ENCODE measurements around the gene PLXNA2. TPM values are rescaled to one million over a fixed set of nuclear protein-coding genes. Genes with fewer than 3 reads are reported as not detected.

The PLXNA2 gene
- total RNA-seq, 1 donor from 2014 or later: 17.7 TPM

DNA sequence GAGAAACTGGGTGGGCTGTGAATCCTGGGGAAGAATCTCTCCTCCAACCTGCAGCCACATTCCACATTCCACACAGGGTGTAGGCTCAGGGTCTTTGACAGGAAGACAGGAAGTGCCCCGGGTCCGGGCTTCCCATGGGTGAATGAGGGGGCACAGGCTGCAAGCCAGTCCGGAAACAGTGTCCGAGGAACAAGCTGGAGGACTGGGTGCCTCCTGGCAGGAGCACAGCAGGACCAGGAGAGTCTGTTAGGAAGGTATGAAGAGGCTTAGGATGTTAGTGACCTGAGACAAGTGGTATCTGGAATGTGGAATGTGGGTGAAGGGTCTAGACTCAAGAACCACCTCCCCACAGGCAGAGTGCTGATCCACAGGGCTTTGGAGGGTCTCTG lies 212.3 kb downstream of the PLXNA2 start:
- Histone ChIP-seq H3K79me2 (ENCODE audit: insufficient read depth, low read length) (no peaks in the 10 kb centered on the region), H3K27ac (ENCODE audit: low read depth, low read length) (no peak overlapping the region), H3K36me3 (ENCODE audit: insufficient read depth, low read length) (peaks cover 3% of the 10 kb centered on the region), H3K9ac (ENCODE audit: low read length) (no peak overlapping the region), H3K4me3 (ENCODE audit: insufficient read depth, low read depth, low read length) (no peak overlapping the region), H3K4me1 (ENCODE audit: insufficient read depth, low read length) (peaks cover 15% of the 10 kb centered on the region), H2AFZ (ENCODE audit: low read depth, low read length) (no peak overlapping the region), H3K4me2 (ENCODE audit: low read length) (no peak overlapping the region), H3K27me3 (ENCODE audit: insufficient read depth, low read length) (no peaks in the 10 kb centered on the region), H3K9me3 (ENCODE audit: insufficient read depth, low read depth, low read length) (no peaks in the 10 kb centered on the region), H4K20me1 (ENCODE audit: insufficient read depth, low read length) (no peaks in the 10 kb centered on the region)
- TF ChIP-seq, protein P1, sequence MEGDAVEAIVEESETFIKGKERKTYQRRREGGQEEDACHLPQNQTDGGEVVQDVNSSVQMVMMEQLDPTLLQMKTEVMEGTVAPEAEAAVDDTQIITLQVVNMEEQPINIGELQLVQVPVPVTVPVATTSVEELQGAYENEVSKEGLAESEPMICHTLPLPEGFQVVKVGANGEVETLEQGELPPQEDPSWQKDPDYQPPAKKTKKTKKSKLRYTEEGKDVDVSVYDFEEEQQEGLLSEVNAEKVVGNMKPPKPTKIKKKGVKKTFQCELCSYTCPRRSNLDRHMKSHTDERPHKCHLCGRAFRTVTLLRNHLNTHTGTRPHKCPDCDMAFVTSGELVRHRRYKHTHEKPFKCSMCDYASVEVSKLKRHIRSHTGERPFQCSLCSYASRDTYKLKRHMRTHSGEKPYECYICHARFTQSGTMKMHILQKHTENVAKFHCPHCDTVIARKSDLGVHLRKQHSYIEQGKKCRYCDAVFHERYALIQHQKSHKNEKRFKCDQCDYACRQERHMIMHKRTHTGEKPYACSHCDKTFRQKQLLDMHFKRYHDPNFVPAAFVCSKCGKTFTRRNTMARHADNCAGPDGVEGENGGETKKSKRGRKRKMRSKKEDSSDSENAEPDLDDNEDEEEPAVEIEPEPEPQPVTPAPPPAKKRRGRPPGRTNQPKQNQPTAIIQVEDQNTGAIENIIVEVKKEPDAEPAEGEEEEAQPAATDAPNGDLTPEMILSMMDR (IDR thresholded peaks at IDR 0.05; ENCODE audit: insufficient read depth, low read depth, low read length): no peak
- no peak for TF ChIP-seq EZH2 (IDR thresholded peaks at IDR 0.05; ENCODE audit: insufficient read depth, low read length)
- DNase-seq (ENCODE audit: low read depth) (no peak), FAIRE-seq (no peak)
- Mint-ChIP-seq H3K4me1 (ENCODE audit: low read depth, unreplicated experiment) (peaks cover 13% of the 10 kb centered on the region), H3K27me3 (ENCODE audit: low read depth, unreplicated experiment) (peaks cover 5% of the 10 kb centered on the region), H3K9me3 (ENCODE audit: unreplicated experiment) (no peaks in the 10 kb centered on the region), H3K36me3 (ENCODE audit: low read depth, unreplicated experiment) (peaks cover 22% of the 10 kb centered on the region), H3K4me3 (ENCODE audit: unreplicated experiment) (no peak overlapping the region), H3K27ac (ENCODE audit: unreplicated experiment) (no peak overlapping the region)

DNA sequence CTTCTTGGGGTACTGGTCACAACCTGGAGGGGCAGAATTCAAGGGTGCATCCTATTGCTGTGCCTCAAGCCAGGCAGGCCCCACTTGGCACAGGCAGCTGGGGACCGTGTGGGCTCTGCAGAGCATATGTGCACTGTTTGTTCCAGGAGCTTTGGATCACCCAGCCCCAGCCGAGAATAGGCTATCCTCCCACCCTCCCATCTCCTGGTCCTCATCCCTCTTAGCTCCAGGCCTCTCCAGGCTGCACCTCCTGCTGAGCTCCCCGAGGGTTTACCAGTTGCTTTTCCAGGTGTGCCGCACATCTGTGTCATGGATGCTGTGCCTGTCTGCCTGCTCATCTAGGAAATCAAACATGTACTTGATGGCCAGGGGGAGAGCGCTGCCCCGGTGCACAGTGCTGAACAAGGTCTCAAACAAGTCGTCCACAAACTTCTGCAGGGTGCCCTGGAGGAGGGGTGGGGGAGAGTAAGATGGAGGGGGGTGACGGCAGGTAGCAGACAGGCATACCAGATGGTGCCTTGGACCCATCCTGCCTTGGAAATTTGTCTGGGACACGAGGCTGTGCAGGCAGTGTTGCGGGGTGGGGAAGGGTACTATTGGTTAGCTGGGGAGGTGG lies 212.8 kb downstream of the PLXNA2 start:
- peaks cover 15% of the 10 kb centered on the region for H3K4me1 ChIP-seq (ENCODE audit: insufficient read depth, low read length)
- H3K4me3 ChIP-seq (ENCODE audit: insufficient read depth, low read depth, low read length): no peak overlapping the region
- no peak overlapping the region for H3K4me2 ChIP-seq (ENCODE audit: low read length)
- H3K27me3 ChIP-seq (ENCODE audit: insufficient read depth, low read length): no peaks in the 10 kb centered on the region
- no peak for TF ChIP-seq EZH2 (IDR thresholded peaks at IDR 0.05; ENCODE audit: insufficient read depth, low read length)
- TF ChIP-seq, protein P1 (IDR thresholded peaks at IDR 0.05; ENCODE audit: insufficient read depth, low read depth, low read length): no peak
- DNase-seq (ENCODE audit: low read depth): no peak
- no peak for FAIRE-seq
- H4K20me1 ChIP-seq (ENCODE audit: insufficient read depth, low read length): no peaks in the 10 kb centered on the region
- H3K27ac ChIP-seq (ENCODE audit: low read depth, low read length): no peak overlapping the region
- no peak overlapping the region for H3K9ac ChIP-seq (ENCODE audit: low read length)
- Mint-ChIP-seq H3K27me3 (ENCODE audit: low read depth, unreplicated experiment) (peaks cover 5% of the 10 kb centered on the region), H3K27ac (ENCODE audit: unreplicated experiment) (no peak overlapping the region), H3K4me1 (ENCODE audit: low read depth, unreplicated experiment) (peaks cover 13% of the 10 kb centered on the region), H3K36me3 (ENCODE audit: low read depth, unreplicated experiment) (peaks cover 22% of the 10 kb centered on the region), H3K9me3 (ENCODE audit: unreplicated experiment) (no peaks in the 10 kb centered on the region), H3K4me3 (ENCODE audit: unreplicated experiment) (no peak overlapping the region)
- no peak overlapping the region for H2AFZ ChIP-seq (ENCODE audit: low read depth, low read length)
- no peaks in the 10 kb centered on the region for H3K9me3 ChIP-seq (ENCODE audit: insufficient read depth, low read depth, low read length)
- no peaks in the 10 kb centered on the region for H3K79me2 ChIP-seq (ENCODE audit: insufficient read depth, low read length)
- H3K36me3 ChIP-seq (ENCODE audit: insufficient read depth, low read length): peaks cover 3% of the 10 kb centered on the region

All from astrocyte (in vitro differentiated cells and primary cell).